OCI-LY7 (cell line): ENCODE data around the gene SLC6A19. TPM values are rescaled to one million over a fixed set of nuclear protein-coding genes. Genes with fewer than 3 reads are reported as not detected.

Source experiments
- BruUV-seq: library from RNA; stranded (reverse); fragments of 400-500 nt; replicated peaks from 2 replicates; lab custom pipeline; 2021; lab: Mats Ljungman, UMichigan
- CTCF ChIA-PET: fragments of 300-600 bp; sonication (Branson Sonifier 250); formaldehyde crosslinking; loops from one replicate; lab custom pipeline; 2022; ENCODE audit warnings: antibody characterized with exemption; ENCODE audit not compliant: unreplicated experiment; lab: Charles Lee
- POLR2A ChIA-PET: fragments of 300-600 bp; sonication (Branson Sonifier 250); formaldehyde crosslinking; loops from one replicate; lab custom pipeline; 2022; ENCODE audit warnings: antibody characterized with exemption; lab: Charles Lee
- DNase-seq: peaks from one replicate; pipeline ENCODE4 v3.0.0-alpha.2; 2015; ENCODE audit warnings: low spot score
- H2AFZ ChIP-seq: fragments of 200-600 bp; sonication (generic), shearing (Covaris generic); 2 replicates; pipeline ENCODE4 v1.6.1; 2014; ENCODE audit warnings: mild to moderate bottlenecking, antibody characterized with exemption, low read length, moderate library complexity
- H3K27ac ChIP-seq: fragments of 200-600 bp; sonication (generic); 2 replicates; pipeline ENCODE4 v1.5.1; 2014; ENCODE audit warnings: mixed run types, low read depth, mild to moderate bottlenecking, moderate library complexity, low read length, inconsistent platforms; ENCODE audit not compliant: poor library complexity, severe bottlenecking
- H3K36me3 ChIP-seq: fragments of 200-600 bp; sonication (generic); 2 replicates; pipeline ENCODE4 v1.6.1; 2014; ENCODE audit warnings: mild to moderate bottlenecking, antibody characterized with exemption, low read length, moderate library complexity, mixed read lengths; ENCODE audit not compliant: insufficient read depth
- H3K4me1 ChIP-seq: fragments of 200-600 bp; sonication (generic); 2 replicates; pipeline ENCODE4 v1.5.1; 2014; ENCODE audit warnings: mild to moderate bottlenecking, low read length; ENCODE audit not compliant: insufficient read depth, poor library complexity, severe bottlenecking
- H3K4me2 ChIP-seq: fragments of 200-600 bp; sonication (generic); 2 replicates; pipeline ENCODE4 v1.6.1; 2014; ENCODE audit warnings: mild to moderate bottlenecking, low read length
- H3K4me3 ChIP-seq: fragments of 200-600 bp; sonication (generic); 2 replicates; pipeline ENCODE4 v1.5.1; 2014; ENCODE audit warnings: mild to moderate bottlenecking, low read depth, low read length; ENCODE audit not compliant: poor library complexity, severe bottlenecking
- H3K79me2 ChIP-seq: fragments of 200-600 bp; sonication (generic); 2 replicates; pipeline ENCODE4 v1.6.1; 2016; ENCODE audit warnings: low read depth, mild to moderate bottlenecking, low read length, moderate library complexity, mixed read lengths; ENCODE audit not compliant: insufficient read depth
- H3K9me2 ChIP-seq: fragments of 200-600 bp; sonication (generic); 2 replicates; pipeline ENCODE4 v1.6.1; 2016; ENCODE audit warnings: mild to moderate bottlenecking, low read length, mixed read lengths; ENCODE audit not compliant: insufficient read depth
- H3K9me3 ChIP-seq: fragments of 200-600 bp; sonication (generic); 2 replicates; pipeline ENCODE4 v1.6.1; 2014; ENCODE audit warnings: mild to moderate bottlenecking, mixed run types, low read length, mixed read lengths
- H4K20me1 ChIP-seq: fragments of 200-600 bp; sonication (generic); 2 replicates; pipeline ENCODE4 v1.6.1; 2014; ENCODE audit warnings: mild to moderate bottlenecking, antibody characterized with exemption, low read length, moderate library complexity, mixed read lengths; ENCODE audit not compliant: insufficient read depth
- EZH2phosphoT487 ChIP-seq: fragments of 200-600 bp; sonication (generic); IDR thresholded peaks from 2 replicates; pipeline ENCODE4 v1.6.1; 2018; ENCODE audit warnings: low read depth, borderline replicate concordance, mild to moderate bottlenecking, mixed run types, antibody characterized with exemption, low read length, moderate library complexity, mixed read lengths
- intact Hi-C: fragments of 100-400 bp; cut with micrococcal nuclease; formaldehyde crosslinking; loops from one replicate; pipeline ENCODE4 v1.10.0; 2022; ENCODE audit not compliant: unreplicated experiment
- total RNA-seq, 2 experiments: library from RNA; depleted of rRNA in 1 of 2; stranded (reverse); fragments of >200 nt in 1 of 2; shearing (Covaris generic) in 1 of 2; gene quantifications; 2 replicates each; pipeline ENCODE4 v1.2.3, GENCODE V29; 2014 to 2022
- TF ChIP-seq, protein P1 (sequence below): fragments of 200-600 bp; sonication (generic); conservative IDR thresholded peaks from 2 replicates; pipeline ENCODE4 v1.5.1; 2014; ENCODE audit warnings: mild to moderate bottlenecking, antibody characterized with exemption, low read length, moderate library complexity, mixed read lengths

The SLC6A19 gene
- total RNA-seq, 2 experiments from 2014 or later: not detected

DNA sequence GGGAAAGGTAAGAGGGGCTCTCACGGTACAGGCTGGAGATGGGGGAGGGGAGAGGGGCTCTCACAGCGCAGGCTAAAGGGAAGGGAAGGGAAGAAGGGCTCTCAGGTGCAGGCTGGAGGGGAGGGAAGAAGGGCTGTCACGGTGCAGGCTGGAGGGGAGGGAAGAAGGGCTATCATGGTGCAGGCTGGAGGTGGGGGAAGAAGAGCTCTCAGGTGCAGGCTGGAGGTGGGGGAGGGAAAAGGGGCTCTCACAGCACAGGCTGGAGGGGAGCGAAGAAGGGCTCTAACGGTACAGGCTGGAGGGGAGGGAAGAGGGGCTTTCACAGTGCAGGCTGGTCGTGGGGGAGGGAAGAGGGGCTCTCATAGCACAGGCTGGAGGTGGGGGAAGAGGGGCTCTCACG, 28.4 kb downstream of the SLC6A19 start:
- Histone ChIP-seq H3K4me2 (no peak overlapping the region), H4K20me1 (no peaks in the 10 kb centered on the region), H3K9me2 (no peaks in the 10 kb centered on the region), H3K79me2 (no peaks in the 10 kb centered on the region), H3K4me1 (peaks cover 3% of the 10 kb centered on the region), H3K27ac (no peak overlapping the region), H2AFZ (no peak overlapping the region), H3K36me3 (no peaks in the 10 kb centered on the region), H3K9me3 (no peaks in the 10 kb centered on the region), H3K4me3 (no peak overlapping the region)
- intact Hi-C loops: no loop called here
- ChIA-PET CTCF (no interaction called here), POLR2A (no interaction called here)
- BruUV-seq: no TSS peak
- TF ChIP-seq EZH2phosphoT487: no peak
- TF ChIP-seq, protein P1, sequence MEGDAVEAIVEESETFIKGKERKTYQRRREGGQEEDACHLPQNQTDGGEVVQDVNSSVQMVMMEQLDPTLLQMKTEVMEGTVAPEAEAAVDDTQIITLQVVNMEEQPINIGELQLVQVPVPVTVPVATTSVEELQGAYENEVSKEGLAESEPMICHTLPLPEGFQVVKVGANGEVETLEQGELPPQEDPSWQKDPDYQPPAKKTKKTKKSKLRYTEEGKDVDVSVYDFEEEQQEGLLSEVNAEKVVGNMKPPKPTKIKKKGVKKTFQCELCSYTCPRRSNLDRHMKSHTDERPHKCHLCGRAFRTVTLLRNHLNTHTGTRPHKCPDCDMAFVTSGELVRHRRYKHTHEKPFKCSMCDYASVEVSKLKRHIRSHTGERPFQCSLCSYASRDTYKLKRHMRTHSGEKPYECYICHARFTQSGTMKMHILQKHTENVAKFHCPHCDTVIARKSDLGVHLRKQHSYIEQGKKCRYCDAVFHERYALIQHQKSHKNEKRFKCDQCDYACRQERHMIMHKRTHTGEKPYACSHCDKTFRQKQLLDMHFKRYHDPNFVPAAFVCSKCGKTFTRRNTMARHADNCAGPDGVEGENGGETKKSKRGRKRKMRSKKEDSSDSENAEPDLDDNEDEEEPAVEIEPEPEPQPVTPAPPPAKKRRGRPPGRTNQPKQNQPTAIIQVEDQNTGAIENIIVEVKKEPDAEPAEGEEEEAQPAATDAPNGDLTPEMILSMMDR: no peak
- no peak for DNase-seq

DNA sequence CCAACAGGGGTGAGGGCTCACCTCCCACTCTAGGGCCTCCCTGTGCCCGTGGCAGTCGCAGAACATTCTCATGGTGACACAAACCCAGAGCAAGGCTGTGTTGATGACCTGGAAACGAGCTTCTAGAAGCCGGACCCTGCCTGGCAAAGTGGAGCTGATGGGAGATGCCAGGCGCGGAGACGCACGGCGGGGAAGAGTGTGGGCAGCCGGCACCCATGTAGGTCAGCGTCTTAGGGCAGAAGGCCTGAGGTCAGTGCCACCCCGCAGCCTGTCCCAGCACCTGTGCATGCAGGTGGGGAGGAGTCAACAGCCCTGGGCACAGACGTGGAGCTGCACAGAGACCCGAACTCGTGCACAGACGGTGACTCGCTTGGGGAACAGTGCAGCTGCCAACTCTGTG, 29.2 kb downstream of the SLC6A19 start:
- H4K20me1 ChIP-seq: no peaks in the 10 kb centered on the region
- no peak overlapping the region for H2AFZ ChIP-seq
- intact Hi-C loops: no loop called here
- H3K9me3 ChIP-seq: peaks cover 1% of the 10 kb centered on the region; the same call in 1 of the 2 replicates
- H3K4me3 ChIP-seq: no peak overlapping the region
- H3K79me2 ChIP-seq: no peaks in the 10 kb centered on the region
- no peak for TF ChIP-seq EZH2phosphoT487
- TF ChIP-seq, protein P1: no peak
- CTCF ChIA-PET: no interaction called here
- no peak for DNase-seq
- peaks cover 3% of the 10 kb centered on the region for H3K4me1 ChIP-seq
- no peaks in the 10 kb centered on the region for H3K36me3 ChIP-seq
- no peak overlapping the region for H3K27ac ChIP-seq
- BruUV-seq: no TSS peak
- no peak overlapping the region for H3K4me2 ChIP-seq
- POLR2A ChIA-PET: no interaction called here
- H3K9me2 ChIP-seq: no peaks in the 10 kb centered on the region

DNA sequence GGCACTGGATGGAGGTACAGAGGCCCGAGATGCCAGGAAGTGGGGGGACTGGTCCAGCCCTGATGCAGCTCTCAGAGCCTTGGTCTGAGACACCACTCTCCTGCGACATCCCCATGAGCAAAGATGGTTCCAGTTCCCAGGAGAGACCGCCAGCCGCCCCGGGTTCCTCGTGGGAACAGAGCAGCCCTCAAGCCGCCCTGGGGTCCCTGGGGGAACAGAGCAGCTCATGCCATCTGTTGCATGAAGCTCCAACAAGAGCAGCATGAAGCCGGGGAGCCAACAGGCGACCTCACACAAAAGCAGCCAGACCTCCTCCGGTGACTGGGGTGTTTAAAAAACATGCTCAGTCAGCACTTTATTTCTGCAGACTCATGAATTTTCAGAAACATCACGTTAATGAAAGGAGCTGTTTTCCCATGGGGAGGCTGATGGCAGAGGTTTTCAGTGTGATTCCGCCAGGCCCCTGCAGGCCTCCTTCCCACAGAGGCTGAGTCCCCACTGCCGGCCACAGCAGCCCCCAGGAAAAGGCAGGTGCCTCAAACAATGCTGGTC, 30.0 kb downstream of the SLC6A19 start:
- ChIA-PET CTCF (no interaction called here), POLR2A (no interaction called here)
- Histone ChIP-seq H3K27ac (no peak overlapping the region), H3K36me3 (no peaks in the 10 kb centered on the region), H3K4me3 (no peak overlapping the region), H3K9me2 (no peaks in the 10 kb centered on the region), H2AFZ (no peak overlapping the region), H4K20me1 (no peaks in the 10 kb centered on the region), H3K4me1 (peaks cover 3% of the 10 kb centered on the region), H3K4me2 (no peak overlapping the region), H3K9me3 (peaks cover 10% of the 10 kb centered on the region; the same call in 1 of the 2 replicates), H3K79me2 (no peaks in the 10 kb centered on the region)
- TF ChIP-seq EZH2phosphoT487: no peak
- TF ChIP-seq, protein P1: no peak
- no TSS peak for BruUV-seq
- intact Hi-C loops: no loop called here
- no peak for DNase-seq
